GM21723 (cell line): ENCODE measurements around the gene RASSF1.
A peak's percentile ranks its signal among the peaks of the same experiment; 100 is the strongest.

Experiments used
- ATAC-seq: cut with Tn5 transposase; IDR thresholded peaks from one replicate; pipeline ENCODE4 v1.9.1; 2021; ENCODE audit warnings: mild to moderate bottlenecking, moderate library complexity; ENCODE audit not compliant: unreplicated experiment

Gene RASSF1

GRCh38 chr3:50345008-50345407 lies 4.4 kb upstream of the RASSF1 start:
- no peak for ATAC-seq

DNA sequence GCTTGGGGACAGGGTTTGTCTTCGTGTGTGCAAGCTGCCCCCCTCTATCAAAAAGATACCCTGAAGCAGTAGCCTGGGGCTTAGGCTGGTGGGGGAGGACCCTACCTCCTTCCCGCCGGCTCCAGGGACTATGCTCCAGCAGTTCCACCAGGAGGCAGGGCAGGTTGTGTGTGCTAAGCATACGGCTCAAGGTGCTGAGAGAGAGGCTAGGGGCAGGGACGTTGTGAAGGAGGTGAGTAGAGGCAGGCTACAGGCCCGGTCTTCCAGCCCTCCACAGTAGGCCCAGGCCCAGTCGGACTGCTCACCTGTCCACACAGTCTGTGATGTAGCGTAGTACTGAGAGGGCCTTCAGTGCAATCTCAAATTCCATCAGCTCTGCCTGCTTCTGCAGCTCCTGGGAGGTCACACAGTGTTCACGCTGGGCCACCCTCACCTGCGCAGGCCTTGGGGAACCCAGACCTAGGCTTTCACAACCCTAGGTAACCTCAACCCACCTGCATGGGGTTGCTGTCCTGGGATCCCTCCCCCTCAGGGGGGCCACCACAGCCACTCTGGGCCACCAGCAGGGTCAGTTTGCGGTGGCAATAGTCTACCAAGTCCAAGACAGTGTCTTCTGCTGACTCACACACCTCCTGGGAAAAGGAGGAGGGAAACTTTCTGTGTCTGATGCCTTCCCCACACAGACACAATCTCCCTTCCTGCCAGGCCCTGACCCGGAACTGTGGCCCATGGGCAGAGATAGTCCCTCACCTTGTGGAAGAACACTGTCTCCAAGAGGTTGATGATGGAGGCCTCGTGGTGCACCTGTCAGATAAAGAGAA lies 2.4 kb upstream of the RASSF1 start:
- no peak for ATAC-seq

DNA sequence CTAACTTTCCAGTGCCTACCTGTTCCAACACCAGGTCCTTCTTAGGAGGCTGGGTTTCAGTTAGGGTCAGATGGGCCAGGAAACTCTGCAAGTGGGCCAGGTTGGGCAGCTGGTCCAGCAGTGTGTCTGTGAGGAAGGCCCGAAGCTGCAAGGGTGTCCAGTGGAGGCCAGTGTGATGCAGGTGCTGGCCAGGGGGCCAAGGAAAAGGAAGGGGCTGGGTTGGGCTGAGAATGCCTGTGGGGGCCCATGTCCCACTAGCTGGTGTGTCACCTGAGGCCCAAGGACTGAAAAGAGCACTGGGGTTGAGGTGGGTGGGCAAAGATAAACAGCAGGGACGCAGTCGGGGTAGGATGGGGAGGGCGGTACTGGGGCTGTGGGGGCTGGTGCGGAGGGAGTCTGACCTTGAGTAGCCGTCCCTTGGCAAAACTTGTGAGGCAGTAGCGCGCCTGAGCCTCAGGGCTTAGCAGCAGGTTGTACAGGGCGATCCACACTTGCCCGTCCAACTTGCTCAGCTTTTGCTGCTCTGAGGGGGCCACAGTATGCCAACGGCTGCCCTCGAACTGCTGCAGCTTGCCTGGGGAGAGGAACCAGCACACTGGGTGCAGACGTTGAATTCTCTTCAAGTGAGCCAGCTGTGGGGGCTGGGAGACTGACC lies 1.5 kb upstream of the RASSF1 start:
- ATAC-seq, result no peak

DNA sequence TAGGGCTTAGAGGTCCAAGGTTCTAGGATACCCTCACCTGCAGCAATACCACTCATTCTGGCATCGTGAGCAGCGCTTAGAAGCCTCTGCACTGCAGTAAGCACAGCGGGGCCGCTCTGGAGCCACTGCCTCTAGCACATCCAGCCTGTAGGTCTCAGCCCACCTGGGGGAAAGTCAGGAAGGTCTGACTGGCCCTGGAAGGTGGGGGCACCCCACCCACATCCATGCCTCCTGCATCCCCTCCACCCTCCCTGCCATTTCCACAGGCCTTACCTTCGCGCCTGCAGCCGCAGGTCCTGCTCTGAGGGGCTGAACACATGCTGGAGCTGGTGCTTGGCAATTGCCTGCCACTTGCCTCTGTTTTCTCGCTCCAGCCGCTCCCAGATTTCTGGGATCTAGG lies 901 bp upstream of the RASSF1 start:
- no peak for ATAC-seq

DNA sequence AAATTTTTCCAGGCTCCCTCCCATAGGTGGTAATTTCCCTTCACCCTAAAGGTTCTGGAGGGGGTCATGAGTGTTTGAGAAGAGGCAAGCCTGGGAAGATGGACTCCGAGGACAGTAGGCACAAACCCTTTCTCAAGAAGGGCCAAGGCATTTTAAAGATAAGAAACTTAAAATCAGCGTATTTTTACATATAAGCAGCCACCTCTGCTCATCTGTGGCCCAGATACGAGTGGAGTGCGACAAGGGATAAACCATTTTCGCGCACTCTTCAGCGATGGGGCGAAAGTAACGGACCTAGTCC lies 539 bp downstream of the RASSF1 start:
- ATAC-seq, result no peak

- no peak for ATAC-seq
Observed at GRCh38 chr3:50339485-50340146, 1.0 kb downstream of the RASSF1 start.

DNA sequence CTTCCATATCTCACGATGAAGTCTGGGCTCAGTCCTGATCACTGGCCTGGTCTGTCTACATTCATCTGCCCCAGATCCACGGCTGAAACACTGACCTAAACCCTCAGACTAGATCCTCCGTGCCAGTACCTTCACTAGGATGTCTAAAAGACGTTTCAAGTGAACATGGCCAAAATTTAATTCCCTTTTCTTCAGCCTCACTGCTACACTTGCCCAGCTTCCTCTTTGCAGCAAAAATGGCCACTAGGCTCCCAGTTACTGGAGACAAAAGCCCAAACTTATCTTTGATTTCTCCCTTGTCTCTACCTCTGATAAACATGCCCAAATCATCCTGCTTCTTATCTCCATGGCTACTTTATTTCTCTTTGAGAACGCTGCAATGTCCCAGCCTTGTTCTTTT lies 1.7 kb downstream of the RASSF1 start:
- no peak for ATAC-seq

DNA sequence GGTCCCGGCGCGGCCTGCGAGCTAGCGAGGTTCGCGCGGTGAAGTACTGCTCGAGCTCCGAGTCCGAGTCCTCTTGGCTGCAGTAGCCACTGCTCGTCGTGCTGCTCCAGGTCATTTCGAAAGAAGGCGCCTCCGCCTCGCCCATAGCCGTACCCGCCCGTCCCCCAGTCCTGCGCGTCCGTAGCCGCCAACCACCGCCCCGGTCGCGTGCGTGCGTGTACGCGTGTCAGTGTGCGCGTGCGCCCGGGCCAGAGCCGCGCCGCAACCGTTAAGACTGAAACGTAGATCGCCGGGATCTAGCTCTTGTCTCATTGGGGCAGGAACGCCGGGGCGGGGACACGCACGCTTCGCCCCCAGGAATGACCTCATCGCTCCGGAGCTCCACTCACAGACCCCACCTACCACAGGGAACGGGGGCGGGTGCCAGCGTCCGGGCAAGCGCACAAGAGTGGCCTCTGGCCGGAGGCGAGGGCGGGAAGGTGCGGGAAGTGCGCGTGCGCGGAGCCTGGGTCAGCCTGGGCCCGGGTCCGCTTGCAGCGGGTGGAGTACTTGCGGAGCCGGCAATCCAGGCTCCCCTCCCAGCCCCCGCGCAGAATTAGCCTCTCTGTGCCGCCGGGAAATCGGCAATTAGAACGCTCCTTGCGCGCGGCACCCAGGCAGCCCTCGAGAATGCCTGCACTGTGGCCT lies 3.3 kb downstream of the RASSF1 start:
- peak; percentile 70 for ATAC-seq

DNA sequence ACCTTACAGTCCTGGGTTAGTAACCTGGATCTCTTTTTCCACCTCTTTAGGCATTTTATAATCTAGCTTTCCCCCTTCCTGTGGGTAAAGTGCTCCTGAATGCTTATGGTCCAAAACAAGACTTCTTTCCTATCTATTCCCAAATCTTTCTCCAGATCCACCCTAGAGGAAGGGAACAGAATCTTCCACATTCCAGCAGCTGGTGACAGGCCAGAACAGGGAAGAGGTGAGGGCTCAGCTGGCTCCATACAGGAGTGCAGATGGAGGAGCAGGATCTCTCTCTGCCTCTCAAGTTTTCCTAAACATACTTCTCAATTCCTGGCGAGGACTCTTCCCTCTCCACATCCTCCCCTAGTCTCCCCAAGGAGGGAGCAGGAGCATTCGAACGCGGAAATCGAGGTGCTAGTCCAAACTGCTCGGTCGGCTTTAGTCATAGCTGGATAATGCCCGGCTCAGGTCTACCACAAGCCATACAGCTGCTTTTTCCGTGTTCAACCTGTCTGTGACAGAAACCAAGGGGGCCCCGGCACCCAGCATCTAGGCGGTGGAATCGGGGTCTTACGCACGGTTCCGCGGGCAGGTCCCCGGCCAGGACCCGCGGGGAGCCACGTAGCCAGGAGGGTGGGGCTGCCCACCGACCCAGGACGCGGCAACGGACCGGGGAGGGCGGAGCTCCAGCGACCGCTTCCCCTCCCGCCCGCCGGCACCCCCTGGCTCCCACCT lies 4.0 kb downstream of the RASSF1 start:
- peak; percentile 34 for ATAC-seq

- no peak for ATAC-seq
Observed at GRCh38 chr3:50334339-50335075, 6.1 kb downstream of the RASSF1 start.

GRCh38 chr3:50333744-50334328 lies 6.8 kb downstream of the RASSF1 start:
- ATAC-seq, result no peak

GRCh38 chr3:50331364-50331907 lies 9.2 kb downstream of the RASSF1 start:
- no peak for ATAC-seq

- no peak for ATAC-seq
Observed at GRCh38 chr3:50330330-50330729, 10.3 kb downstream of the RASSF1 start.

DNA sequence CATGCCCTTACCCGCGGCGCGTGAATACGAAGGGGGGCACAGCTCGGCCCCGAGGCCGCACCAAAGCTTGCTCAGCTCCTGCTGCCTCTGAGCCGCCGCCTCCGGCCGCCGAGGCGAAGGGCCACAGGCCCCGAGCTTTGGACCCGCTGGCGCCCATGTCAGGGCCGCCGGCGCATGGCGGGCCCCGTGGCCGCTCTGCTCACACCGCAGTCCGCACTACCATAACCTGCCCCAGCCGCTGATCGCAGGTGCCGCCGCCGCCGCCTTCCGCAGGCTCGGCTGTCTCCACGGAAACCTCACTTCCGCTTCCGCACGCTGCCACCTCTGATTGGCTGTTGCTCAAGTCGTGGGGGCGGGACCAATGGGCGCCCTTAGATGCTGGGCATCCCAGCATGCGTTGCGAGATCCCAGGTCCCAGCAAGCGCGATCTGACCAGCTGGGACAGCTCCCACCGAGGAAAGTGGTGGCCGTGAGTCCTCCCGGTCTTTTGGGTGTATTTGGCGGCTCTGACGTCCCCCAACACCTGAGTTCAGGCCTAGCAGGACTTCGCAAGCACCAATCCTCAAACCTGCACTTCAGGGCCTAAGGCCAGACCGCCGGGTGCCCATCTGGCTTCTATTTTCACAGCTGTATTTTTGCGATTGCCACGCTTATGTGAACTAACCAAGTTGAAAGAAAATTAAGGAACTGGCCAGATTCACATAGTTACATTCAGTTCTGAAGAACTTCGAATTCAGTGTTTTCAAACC lies 12.5 kb downstream of the RASSF1 start, which contains the start of gene TUSC2:
TSS of gene TUSC2 (minus strand) at position 281 of the 749 bp plus-strand sequence. CDS start at position 157, 124 bp downstream.
- ATAC-seq, result peak; percentile 85

GRCh38 chr3:50327129-50327528 lies 13.5 kb downstream of the RASSF1 start:
- ATAC-seq, result no peak

DNA sequence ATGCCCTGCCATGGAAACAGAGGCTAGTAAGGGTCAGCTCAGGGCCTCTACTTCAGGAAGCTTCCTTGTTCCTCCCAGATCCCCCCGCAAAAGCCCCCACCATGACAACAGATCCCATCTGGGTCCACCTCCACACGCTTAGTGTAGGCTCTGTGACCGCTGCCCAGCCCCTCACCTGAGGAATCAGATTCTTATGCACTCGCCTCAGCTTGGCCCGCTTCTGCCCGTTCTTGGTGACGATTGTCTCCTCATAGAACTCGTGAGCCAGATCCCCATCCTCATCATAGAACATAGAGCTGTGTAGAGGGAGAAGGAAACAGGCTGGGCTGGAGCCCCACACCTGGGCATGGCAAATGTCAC lies 14.5 kb downstream of the RASSF1 start:
- no peak for ATAC-seq

- no peak for ATAC-seq
Observed at GRCh38 chr3:50325497-50326181, 15.0 kb downstream of the RASSF1 start.

DNA sequence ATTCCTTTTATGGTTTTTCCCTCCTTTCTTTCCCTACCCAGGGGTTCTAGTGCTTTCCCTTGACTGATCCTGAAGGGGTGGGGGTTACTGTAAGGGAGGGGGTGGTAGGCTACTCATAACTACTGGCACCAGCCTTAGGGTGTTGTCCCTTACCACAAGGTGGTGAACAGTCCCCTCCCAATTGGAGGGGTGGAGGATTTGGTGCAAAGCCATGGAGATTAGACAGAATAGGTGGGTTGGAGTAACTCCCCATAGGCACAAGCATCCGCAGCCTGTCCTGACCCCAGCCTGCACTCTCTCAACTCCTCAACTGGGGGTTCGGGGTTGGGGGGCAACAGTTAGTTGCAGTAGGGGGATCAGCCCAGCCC lies 15.5 kb downstream of the RASSF1 start:
- ATAC-seq, result no peak
